ENCODE results near the gene TTC9. TPM values are rescaled to one million over a fixed set of nuclear protein-coding genes. Genes with fewer than 3 reads are reported as not detected.

TTC9 gene
- total and polyA plus RNA-seq, 9 of the 15 experiments (the other 6 are each of a cell fraction or from before 2014, with no cell fraction given), result 0.07 TPM; not detected in 8

DNA sequence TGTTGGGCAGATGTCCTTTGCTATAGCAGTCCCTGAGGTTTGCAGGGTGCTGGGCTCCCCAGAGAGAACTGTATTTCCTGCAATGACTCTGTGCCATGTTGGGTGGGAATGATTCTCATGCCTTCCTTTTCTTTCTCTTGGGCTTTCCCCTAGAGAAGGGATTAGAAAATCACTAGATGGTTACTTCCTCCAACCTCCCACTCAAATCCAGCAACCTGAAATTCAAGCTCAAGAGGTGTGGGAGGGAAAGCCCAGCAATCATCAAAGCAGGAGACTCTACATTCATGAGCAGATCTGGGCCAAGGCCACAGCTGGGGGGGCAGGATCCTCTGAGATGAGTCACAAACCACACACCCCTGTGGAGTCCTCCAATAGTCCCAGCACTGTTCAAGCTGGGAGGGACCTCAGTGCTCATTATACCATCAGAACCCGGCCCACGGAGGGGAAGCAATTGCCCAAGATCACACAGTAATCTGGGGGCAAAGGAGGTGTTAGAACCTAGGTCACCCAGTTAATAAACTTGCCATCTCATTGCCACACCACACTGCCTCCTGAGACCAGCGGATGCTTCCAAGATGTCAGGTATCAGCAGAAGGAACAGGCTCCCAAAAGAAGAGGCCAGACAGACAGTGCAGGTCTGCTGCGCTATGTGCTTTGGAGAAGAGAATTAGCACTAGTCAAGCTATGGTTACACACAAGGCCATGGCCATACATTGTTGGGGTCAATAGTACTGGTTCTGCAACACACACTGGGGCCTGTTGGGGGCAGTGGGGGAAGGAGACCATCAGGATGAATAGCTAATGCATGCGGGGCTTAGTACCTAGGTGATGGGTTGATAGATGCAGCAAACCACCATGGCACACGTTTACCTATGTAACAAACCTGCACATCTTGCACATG lies 65.7 kb downstream of the TTC9 start:
- no peak overlapping the region for H3K4me3 ChIP-seq
- H3K9ac ChIP-seq (ENCODE audit: insufficient read depth in 1 of 2, low read depth in 2 of 2, low read length in 2 of 2), result no peak overlapping the region
- CTCF ChIA-PET (ENCODE audit: low intra/inter-chr PET ratio), result no interaction called here
- FAIRE-seq, result no peak
- H3K4me2 ChIP-seq (ENCODE audit: insufficient read depth, low read length), result no peak overlapping the region
- H3K27ac ChIP-seq (ENCODE audit: extremely low read depth, low read depth, low read length), result no peak overlapping the region
- DNase-seq (ENCODE audit: extremely low read depth in 1 of 4, low spot score in 3 of 4), result peak in 1 of 4 experiments; percentile 3
- no peaks in the 10 kb centered on the region for H3K9me3 ChIP-seq (replicated peaks; ENCODE audit: control insufficient read depth, insufficient read depth, low read depth, low read length)
- WGBS (ENCODE audit: insufficient coverage, low coverage, missing lambda C conversion rate), result 6% methylated on average over 6 of the region's 6 CpGs
- no peaks in the 10 kb centered on the region for H3K4me1 ChIP-seq (replicated peaks in 1 of 2; ENCODE audit: control insufficient read depth in 2 of 2, insufficient read depth in 2 of 2, low read length in 2 of 2)
- ATAC-seq, result no peak
- no peak overlapping the region for H2AFZ ChIP-seq (ENCODE audit: low read depth, low read length)
- POLR2A ChIA-PET, result interaction anchor here (0.6 kb wide), 1 partner anchor 87 kb away, joined by 3 read pairs; no protein-coding TSS in a partner anchor
- H3K27me3 ChIP-seq (ENCODE audit: control insufficient read depth in 2 of 2, insufficient read depth in 2 of 2, low read length in 2 of 2), result no peaks in the 10 kb centered on the region; a peak in 1 of 5 replicates
- H4K20me1 ChIP-seq (replicated peaks; ENCODE audit: control insufficient read depth, insufficient read depth, low read length), result no peaks in the 10 kb centered on the region
- H3K36me3 ChIP-seq (ENCODE audit: control insufficient read depth, insufficient read depth, low read length), result no peaks in the 10 kb centered on the region
- intact Hi-C loops (cut with micrococcal nuclease), result no loop called here
- no peaks in the 10 kb centered on the region for H3K79me2 ChIP-seq (ENCODE audit: control insufficient read depth, insufficient read depth, low read length)
- no TSS peak for BruUV-seq (replicated peaks)
- H3K9me1 ChIP-seq (ENCODE audit: control insufficient read depth, insufficient read depth, low read length), result no peaks in the 10 kb centered on the region
- in situ Hi-C loops (cut with MboI), result no loop called here
- TF ChIP-seq, protein P1, sequence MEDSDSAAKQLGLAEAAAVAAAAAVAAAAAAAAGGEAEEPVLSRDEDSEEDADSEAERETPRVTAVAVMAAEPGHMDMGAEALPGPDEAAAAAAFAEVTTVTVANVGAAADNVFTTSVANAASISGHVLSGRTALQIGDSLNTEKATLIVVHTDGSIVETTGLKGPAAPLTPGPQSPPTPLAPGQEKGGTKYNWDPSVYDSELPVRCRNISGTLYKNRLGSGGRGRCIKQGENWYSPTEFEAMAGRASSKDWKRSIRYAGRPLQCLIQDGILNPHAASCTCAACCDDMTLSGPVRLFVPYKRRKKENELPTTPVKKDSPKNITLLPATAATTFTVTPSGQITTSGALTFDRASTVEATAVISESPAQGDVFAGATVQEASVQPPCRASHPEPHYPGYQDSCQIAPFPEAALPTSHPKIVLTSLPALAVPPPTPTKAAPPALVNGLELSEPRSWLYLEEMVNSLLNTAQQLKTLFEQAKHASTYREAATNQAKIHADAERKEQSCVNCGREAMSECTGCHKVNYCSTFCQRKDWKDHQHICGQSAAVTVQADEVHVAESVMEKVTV (CRISPR knock-in tag; IDR thresholded peaks at IDR 0.05), result no peak
- TF ChIP-seq NR3C1 (CRISPR knock-in tag; IDR thresholded peaks at IDR 0.05), result no peak
- TF ChIP-seq, protein P2, sequence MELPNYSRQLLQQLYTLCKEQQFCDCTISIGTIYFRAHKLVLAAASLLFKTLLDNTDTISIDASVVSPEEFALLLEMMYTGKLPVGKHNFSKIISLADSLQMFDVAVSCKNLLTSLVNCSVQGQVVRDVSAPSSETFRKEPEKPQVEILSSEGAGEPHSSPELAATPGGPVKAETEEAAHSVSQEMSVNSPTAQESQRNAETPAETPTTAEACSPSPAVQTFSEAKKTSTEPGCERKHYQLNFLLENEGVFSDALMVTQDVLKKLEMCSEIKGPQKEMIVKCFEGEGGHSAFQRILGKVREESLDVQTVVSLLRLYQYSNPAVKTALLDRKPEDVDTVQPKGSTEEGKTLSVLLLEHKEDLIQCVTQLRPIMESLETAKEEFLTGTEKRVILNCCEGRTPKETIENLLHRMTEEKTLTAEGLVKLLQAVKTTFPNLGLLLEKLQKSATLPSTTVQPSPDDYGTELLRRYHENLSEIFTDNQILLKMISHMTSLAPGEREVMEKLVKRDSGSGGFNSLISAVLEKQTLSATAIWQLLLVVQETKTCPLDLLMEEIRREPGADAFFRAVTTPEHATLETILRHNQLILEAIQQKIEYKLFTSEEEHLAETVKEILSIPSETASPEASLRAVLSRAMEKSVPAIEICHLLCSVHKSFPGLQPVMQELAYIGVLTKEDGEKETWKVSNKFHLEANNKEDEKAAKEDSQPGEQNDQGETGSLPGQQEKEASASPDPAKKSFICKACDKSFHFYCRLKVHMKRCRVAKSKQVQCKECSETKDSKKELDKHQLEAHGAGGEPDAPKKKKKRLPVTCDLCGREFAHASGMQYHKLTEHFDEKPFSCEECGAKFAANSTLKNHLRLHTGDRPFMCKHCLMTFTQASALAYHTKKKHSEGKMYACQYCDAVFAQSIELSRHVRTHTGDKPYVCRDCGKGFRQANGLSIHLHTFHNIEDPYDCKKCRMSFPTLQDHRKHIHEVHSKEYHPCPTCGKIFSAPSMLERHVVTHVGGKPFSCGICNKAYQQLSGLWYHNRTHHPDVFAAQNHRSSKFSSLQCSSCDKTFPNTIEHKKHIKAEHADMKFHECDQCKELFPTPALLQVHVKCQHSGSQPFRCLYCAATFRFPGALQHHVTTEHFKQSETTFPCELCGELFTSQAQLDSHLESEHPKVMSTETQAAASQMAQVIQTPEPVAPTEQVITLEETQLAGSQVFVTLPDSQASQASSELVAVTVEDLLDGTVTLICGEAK (IDR thresholded peaks at IDR 0.05), result no peak
- TF ChIP-seq, protein P2 (CRISPR knock-in tag; IDR thresholded peaks at IDR 0.05), result no peak
- TF ChIP-seq HDAC1 (IDR thresholded peaks at IDR 0.05), result no peak
- TF ChIP-seq XRCC3 (IDR thresholded peaks at IDR 0.05), result no peak
- TF ChIP-seq HLTF (IDR thresholded peaks at IDR 0.05), result no peak
